Astrocyte of the cerebellum (primary cell): Measurements from ENCODE around the gene ZDHHC14.

Source experiments
- DNase-seq: peaks from one replicate; pipeline ENCODE4 v3.0.0-alpha.2; 2011; ENCODE audit warnings: low read depth
- H3K4me3 ChIP-seq: 2 replicates; pipeline ENCODE4 v1.5.1; 2011; ENCODE audit warnings: mild to moderate bottlenecking, low read depth, low read length, moderate library complexity
- CTCF ChIP-seq: IDR thresholded peaks from 2 replicates; pipeline ENCODE4 v1.5.1; 2012; ENCODE audit warnings: low read length, low read depth, moderate library complexity, mild to moderate bottlenecking; ENCODE audit errors: missing control alignments
- in situ Hi-C: cut with HindIII; loops from 2 replicates; pipeline ENCODE4 v1.10.0; 2017; ENCODE audit warnings: low sequenced_read_pairs

The ZDHHC14 gene

DNA sequence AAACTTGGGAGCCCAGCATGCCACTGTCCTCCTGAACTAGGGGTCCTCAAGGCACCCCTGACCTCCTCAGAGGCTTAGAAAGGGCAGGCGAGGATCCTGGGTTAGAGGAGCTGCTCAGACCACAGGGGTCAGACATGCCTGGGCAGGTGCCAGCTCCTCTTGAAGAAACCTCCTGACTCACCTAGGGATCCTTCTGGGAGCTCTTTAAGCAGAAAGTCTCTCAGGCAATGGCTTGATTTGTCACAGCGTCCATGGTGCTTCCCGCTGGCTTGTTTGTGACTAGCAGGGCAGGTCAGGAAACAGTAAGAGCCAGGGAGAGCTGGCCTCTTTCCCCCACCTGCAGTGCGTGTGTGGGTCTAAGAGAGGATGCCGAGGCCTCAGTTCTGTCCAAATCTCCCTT lies 267.6 kb downstream of the ZDHHC14 start:
- in situ Hi-C loops: no loop called here
- DNase-seq: no peak
- H3K4me3 ChIP-seq: no peak overlapping the region
- no peak for TF ChIP-seq CTCF

DNA sequence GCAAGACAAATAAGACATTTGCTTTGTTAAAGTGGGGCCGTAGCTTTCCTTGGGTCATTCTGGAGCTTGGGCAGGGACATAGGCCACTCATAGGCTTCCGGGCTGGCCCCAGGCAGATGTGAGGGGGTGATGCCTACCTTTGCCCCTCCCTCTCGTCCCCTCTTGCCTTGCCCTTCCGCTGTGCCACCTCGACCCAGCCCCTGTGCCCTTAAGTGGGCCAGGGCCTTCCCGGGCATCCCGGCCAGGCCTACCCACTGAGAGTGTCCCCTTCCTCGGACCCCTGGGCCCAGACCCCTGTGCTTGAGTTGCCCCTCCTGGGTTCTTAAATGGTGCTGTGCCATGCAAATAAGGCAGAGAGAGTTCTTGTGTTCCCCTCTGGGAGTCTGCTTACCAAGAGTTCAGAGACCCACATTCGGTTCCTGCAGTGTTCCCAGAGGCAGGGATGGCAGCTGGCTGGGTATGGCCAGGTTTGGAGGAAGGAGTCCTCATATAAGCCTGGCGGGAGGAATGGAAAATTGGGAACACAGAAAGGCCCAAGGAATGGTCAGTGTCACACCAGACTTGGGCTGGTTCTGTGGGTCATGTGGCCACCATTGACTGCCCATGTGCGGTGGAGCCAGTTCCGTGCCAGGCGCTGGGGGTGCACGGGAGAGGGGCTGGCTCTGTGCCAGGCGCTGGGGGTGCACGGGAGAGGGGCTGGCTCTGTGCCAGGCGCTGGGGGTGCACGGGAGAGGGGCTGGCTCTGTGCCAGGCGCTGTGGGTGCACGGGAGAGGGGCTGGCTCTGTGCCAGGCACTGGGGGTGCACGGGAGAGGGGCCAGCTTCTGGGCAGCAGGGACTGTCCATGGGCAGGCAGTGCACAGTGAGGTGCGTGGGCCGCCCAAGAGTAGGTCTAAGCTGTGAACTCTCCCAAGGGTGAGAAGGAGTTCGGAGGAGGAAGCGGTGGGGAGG lies 268.6 kb downstream of the ZDHHC14 start:
- no peak for TF ChIP-seq CTCF
- no peak overlapping the region for H3K4me3 ChIP-seq
- no peak for DNase-seq
- in situ Hi-C loops: no loop called here

DNA sequence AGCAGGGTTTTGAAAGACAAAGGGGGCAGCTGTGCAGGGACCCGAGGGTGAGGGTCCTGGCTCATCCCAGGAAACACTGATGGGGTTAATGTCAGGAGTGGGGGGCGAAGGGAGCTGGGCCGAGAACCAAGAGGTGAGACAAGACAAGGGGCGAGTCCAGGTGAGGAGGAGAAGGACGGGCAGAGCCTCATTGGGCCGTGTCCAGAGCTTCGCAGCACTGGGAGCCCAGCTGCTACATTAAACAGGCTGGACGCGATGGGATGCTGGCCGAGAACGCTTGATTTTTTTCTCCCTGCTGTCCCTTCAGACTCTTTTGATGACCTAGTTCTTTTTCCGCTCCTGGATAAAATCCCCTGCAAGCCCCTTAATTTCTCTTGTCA lies 269.3 kb downstream of the ZDHHC14 start:
- no peak overlapping the region for H3K4me3 ChIP-seq
- in situ Hi-C loops: no loop called here
- TF ChIP-seq CTCF: no peak
- DNase-seq: no peak

DNA sequence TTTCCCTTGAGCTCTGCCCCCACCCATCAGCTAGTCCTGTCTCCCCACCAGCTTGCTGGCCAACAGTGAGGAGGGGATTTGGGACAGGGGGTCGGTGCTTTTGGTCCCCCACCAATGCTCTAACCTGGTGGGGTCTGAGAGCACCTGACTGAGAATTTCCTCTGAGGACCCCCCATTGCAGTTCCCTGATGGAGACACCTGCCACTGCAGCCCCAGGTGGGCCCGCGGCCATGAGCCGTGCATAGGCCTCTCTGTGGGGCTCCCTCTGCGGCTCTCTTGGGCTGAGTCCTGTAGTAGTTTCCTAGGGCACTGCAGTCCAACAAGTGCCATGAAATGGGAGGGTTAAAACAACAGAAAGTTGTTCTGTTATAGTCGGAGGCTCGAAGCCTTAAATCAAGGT lies 269.8 kb downstream of the ZDHHC14 start:
- H3K4me3 ChIP-seq: no peak overlapping the region
- no peak for TF ChIP-seq CTCF
- no peak for DNase-seq
- in situ Hi-C loops: no loop called here

DNA sequence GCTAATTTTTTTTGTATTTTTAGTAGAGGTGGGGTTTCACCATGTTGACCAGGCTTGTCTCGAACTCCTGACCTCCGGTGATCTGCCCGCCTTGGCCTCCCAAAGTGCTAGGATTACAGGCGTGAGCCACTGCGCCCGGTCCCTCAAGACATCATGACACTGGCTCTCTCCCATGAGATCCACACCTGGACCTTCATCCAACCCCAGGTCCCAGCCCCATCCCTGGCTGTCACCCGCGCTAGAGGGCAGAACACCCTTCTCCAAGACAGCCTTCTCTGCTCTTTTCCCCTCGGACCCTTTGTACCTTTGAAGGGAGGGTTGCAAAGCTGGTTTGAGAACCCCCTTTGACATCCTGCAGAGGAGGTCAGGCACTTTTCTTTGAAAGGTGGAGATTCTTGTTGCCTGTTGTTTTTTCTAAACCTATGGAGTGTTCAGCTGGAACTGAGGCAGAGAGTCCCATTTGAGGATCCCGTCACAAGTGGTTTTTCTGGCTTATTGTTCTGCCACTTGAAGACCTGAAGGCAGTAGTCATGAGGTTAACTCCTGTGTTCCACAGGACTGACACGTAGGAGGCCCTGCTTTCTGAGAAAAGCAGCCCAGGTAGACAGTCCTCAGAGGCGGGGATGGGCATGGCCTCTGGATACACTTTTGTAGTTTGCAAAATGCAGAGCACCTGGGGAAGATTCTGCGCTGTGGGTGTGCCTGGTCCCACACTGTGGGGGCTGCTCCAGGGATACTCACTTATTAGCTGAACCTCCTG lies 270.9 kb downstream of the ZDHHC14 start:
- no peak overlapping the region for H3K4me3 ChIP-seq
- no peak for DNase-seq
- in situ Hi-C loops: no loop called here
- TF ChIP-seq CTCF: no peak

DNA sequence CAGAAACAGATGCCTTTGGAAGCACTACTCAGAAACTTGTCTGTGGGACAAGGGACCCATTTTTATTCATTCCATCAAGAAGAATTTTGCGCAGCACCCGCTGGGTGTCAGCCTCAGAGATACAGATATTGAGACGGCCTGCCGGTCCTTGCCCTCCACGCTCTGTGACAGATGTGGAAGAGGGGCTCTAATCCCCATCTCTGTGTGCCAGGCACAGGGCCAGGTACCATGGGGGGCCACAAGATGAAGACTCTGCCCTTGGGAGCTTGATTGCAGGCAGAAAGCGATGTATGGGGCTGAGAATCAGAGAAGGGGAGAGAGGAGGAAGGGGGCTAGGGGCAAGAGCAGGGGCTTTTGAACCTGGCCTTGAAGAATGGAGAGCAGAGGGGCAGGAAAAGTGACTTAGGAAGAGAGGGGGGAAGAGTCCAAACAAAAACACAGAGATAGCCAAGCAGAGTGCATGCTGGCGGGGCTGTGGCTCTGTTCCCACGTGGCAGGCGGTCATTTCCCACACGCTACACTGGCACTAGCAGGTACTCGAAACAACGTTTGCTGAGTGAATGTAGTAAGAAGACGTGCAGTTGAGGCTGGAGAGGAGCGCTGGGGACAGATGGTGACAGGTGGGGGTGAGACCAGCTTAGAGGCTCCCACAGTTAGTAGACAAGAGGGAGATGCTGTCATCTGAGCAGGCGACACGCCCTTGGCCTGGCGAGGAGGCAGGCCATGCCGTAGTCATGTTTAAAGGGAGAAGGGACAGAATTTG lies 271.8 kb downstream of the ZDHHC14 start:
- in situ Hi-C loops: no loop called here
- TF ChIP-seq CTCF: no peak
- DNase-seq: no peak
- no peak overlapping the region for H3K4me3 ChIP-seq
